HepG2 (cell line): ENCODE results near the gene CEACAM16.
"Not testable (repeated sequence)": the region's sequence is repeated elsewhere in the genome, so short reads cannot be mapped to it uniquely, and the experiment has no call there.

Experiments
- HNRNPUL1 ChIP-seq: fragments of 200-400 bp; formaldehyde crosslinking; IDR thresholded peaks from 2 replicates; pipeline ENCODE4 v1.6.1; 2017; ENCODE audit warnings: low read depth, mild to moderate bottlenecking, low read length, moderate library complexity
- MAFK ChIP-seq, 2 experiments: IDR thresholded peaks in 1 of 2; conservative IDR thresholded peaks in 1 of 2; 2 replicates each; pipeline ENCODE4 v1.6.1; 2011; ENCODE audit warnings: improper control_type of control experiment in 2 of 2, low read length in 2 of 2
- MAX ChIP-seq: IDR thresholded peaks from 2 replicates; pipeline ENCODE4 v1.6.1; 2012; ENCODE audit warnings: inconsistent platforms
- MIER3 ChIP-seq: IDR thresholded peaks from 2 replicates; pipeline ENCODE4 v1.6.1; 2016; ENCODE audit warnings: missing compliant biosample characterization, borderline replicate concordance
- PATZ1 ChIP-seq: sonication (generic); formaldehyde crosslinking; IDR thresholded peaks from 2 replicates; pipeline ENCODE4 v1.4.0; 2020; ENCODE audit warnings: missing genetic modification reagents
- ZNF20 ChIP-seq: sonication (generic); formaldehyde crosslinking; IDR thresholded peaks from 2 replicates; pipeline ENCODE4 v1.4.0; 2020; ENCODE audit warnings: mild to moderate bottlenecking, moderate library complexity, missing genetic modification reagents
- ZNF3 ChIP-seq: IDR thresholded peaks from 2 replicates; pipeline ENCODE4 v1.7.0; 2017; ENCODE audit warnings: inconsistent platforms
- TF ChIP-seq, protein P1 (sequence below): sonication (generic); formaldehyde crosslinking; IDR thresholded peaks from 2 replicates; pipeline ENCODE4 v1.5.1; 2020; ENCODE audit warnings: mild to moderate bottlenecking, missing genetic modification reagents, moderate library complexity
- TF ChIP-seq, protein P2 (sequence below): IDR thresholded peaks from 2 replicates; pipeline ENCODE4 v1.6.1; 2016; ENCODE audit warnings: missing compliant biosample characterization, missing genetic modification reagents, borderline replicate concordance

DNA sequence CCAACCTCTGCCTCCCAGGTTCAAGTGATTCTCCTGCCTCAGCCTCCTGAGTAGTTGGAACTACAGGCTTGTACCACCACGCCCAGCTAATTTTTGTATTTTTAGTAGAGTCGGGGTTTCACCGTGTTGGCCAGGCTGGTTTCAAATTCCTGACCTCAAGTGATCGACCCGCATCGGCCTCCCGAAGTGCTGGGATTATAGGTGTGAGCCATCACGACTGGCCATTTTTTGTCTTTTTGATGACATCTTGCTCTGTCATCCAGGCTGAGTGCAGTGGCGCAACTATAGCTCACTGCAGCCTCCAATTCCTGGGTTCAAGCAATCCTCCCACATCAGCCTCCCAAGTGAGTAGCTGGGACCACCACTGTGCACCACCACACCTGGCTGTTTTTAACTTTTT lies 21.4 kb downstream of the CEACAM16 start:
- not testable (repeated sequence) for TF ChIP-seq PATZ1 (CRISPR knock-in tag); ZNF3 (CRISPR knock-in tag); MAFK (conservative IDR thresholded peaks at IDR 0.05 in 1 of 2, IDR thresholded peaks at IDR 0.05 in 1 of 2; ENCODE audit: low read length in 2 of 2); MIER3; HNRNPUL1; ZNF20 (CRISPR knock-in tag); MAX
- TF ChIP-seq, protein P1, sequence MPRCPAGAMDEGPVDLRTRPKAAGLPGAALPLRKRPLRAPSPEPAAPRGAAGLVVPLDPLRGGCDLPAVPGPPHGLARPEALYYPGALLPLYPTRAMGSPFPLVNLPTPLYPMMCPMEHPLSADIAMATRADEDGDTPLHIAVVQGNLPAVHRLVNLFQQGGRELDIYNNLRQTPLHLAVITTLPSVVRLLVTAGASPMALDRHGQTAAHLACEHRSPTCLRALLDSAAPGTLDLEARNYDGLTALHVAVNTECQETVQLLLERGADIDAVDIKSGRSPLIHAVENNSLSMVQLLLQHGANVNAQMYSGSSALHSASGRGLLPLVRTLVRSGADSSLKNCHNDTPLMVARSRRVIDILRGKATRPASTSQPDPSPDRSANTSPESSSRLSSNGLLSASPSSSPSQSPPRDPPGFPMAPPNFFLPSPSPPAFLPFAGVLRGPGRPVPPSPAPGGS (CRISPR knock-in tag) = not testable (repeated sequence)
- TF ChIP-seq, protein P2, sequence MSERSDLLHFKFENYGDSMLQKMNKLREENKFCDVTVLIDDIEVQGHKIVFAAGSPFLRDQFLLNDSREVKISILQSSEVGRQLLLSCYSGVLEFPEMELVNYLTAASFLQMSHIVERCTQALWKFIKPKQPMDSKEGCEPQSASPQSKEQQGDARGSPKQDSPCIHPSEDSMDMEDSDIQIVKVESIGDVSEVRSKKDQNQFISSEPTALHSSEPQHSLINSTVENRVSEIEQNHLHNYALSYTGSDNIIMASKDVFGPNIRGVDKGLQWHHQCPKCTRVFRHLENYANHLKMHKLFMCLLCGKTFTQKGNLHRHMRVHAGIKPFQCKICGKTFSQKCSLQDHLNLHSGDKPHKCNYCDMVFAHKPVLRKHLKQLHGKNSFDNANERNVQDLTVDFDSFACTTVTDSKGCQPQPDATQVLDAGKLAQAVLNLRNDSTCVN (CRISPR knock-in tag) = not testable (repeated sequence)
